Adrenal gland (tissue), 5 donors: ENCODE data around the gene KCNAB3.

Experiments used
- POLR2A ChIP-seq, 2 donors: fragments of 450-650 bp; IDR thresholded peaks; one replicate each; pipeline ENCODE4 v1.6.1; 2017; ENCODE audit warnings: antibody characterized with exemption in 2 of 2, mild to moderate bottlenecking in 2 of 2, moderate library complexity in 1 of 2
- TF ChIP-seq, protein P1 (sequence below), 6 experiments: fragments of 450-650 bp in 4 of 6; fragments of 200-600 bp in 2 of 6; sonication (generic) in 1 of 6; IDR thresholded peaks; 1 replicate in 5 of 6; 2 replicates in 1 of 6; pipeline versions ENCODE4 v1.5.1 to v1.8.0; 2016 to 2021; ENCODE audit warnings: antibody characterized with exemption in 6 of 6, mild to moderate bottlenecking in 2 of 6, moderate library complexity in 1 of 6
- donor health status: DM: no; HTN: no; CAD: no.

DNA sequence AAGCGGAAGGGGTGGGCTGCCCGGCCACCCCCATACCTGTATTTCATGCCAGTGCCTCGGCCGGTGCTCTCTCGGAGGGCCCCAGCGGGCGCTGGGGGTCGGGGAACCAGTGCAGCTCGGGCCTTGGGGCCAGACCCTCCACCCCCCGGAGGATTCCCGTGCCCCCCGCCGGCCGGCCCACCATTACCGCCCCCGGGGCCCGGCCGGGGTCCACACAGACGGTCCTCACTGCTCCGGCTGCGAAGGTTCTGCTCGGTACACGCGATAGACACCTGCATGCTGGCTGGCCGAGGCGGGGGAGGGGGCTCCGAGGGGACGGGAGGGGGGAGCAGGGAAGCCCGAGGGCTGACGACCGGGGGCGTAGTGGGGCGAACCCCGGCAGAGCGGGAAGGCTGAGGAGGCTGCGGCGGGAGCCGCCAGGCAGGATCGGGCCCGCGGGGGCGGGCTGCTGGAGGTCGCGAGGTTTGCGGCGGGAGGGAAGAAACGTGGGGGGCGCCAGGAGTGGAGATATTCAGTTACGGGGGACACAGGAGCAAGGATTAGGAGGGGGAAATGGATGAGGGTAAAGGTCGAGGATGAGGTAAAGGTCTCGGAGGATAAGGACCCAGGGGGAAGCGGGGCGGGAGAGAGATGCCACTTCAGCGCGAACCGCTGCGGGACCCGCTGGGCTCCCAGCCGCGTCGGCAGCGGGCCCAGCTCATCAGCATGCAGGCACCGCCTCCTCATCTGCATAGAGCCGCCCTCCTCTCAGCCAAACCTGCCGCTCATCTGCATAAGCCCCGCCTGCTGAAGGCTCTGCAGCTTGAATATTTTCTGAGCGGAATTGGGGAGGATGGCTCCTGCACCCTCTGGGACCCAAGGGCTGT lies at the start of gene KCNAB3:
- TF ChIP-seq, protein P1, sequence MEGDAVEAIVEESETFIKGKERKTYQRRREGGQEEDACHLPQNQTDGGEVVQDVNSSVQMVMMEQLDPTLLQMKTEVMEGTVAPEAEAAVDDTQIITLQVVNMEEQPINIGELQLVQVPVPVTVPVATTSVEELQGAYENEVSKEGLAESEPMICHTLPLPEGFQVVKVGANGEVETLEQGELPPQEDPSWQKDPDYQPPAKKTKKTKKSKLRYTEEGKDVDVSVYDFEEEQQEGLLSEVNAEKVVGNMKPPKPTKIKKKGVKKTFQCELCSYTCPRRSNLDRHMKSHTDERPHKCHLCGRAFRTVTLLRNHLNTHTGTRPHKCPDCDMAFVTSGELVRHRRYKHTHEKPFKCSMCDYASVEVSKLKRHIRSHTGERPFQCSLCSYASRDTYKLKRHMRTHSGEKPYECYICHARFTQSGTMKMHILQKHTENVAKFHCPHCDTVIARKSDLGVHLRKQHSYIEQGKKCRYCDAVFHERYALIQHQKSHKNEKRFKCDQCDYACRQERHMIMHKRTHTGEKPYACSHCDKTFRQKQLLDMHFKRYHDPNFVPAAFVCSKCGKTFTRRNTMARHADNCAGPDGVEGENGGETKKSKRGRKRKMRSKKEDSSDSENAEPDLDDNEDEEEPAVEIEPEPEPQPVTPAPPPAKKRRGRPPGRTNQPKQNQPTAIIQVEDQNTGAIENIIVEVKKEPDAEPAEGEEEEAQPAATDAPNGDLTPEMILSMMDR (IDR thresholded peaks at IDR 0.05) = no peak
- no peak for TF ChIP-seq POLR2A (IDR thresholded peaks at IDR 0.05)
